HG03045 (cell line): ENCODE measurements around the gene GYPE.
A peak's percentile ranks its signal among the peaks of the same experiment; 100 is the strongest.
"Not testable (repeated sequence)": the region's sequence is repeated elsewhere in the genome, so short reads cannot be mapped to it uniquely, and the experiment has no call there.

Experiments used
- ATAC-seq: cut with Tn5 transposase; IDR thresholded peaks from one replicate; pipeline ENCODE4 v1.9.1; 2021; ENCODE audit warnings: mild to moderate bottlenecking, moderate library complexity; ENCODE audit not compliant: unreplicated experiment

Gene GYPE

DNA sequence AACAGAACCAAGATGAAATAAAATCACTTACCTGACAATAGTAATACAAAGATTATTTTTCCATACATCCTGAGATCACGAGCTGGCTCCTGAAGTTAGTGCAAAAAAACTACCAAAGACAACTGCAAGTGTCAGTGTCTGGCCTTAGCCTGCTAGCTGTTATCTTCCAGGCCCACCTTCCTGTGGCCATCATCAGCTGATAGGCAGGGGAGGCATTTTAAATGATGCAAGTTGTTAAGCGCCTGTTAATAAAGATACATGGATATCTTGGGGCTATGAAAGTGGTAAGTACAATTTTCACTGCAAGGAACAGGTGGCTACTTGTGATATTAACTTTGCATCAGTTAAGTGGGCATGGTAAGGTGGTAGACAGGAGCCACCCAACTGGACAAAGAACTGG is at the start of gene GYPE:
TSS of gene GYPE (minus strand) at position 120 of the 400 bp plus-strand sequence. CDS start at position 68, 52 bp downstream.
- not testable (repeated sequence) for ATAC-seq

- ATAC-seq: not testable (repeated sequence)
Measured at GRCh38 chr4:143951458-143951972, 46.2 kb upstream of the GYPE start.

- not testable (repeated sequence) for ATAC-seq
Measured at GRCh38 chr4:143950967-143951366, 45.6 kb upstream of the GYPE start.

DNA sequence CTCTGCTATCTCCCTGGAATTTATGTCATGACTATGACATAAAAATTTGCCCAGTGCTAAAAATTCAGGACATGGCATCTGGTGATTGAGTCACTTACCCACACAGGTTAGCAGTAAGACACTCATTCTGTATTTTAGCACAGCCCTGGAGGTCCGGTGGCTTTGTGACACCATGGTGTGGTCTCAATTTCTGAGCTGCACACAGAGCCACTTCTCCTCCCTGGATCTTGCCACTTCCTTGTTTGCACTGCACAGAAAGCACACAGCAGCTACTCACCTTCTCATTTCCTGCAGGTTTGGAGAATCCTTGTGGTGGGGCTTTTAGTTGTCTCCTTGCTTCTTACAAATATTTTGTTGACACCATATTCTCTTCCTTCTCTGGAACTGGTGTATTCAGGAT is 44.8 kb upstream of the GYPE start:
- not testable (repeated sequence) for ATAC-seq

- not testable (repeated sequence) for ATAC-seq
Measured at GRCh38 chr4:143947493-143947892, 42.1 kb upstream of the GYPE start.

DNA sequence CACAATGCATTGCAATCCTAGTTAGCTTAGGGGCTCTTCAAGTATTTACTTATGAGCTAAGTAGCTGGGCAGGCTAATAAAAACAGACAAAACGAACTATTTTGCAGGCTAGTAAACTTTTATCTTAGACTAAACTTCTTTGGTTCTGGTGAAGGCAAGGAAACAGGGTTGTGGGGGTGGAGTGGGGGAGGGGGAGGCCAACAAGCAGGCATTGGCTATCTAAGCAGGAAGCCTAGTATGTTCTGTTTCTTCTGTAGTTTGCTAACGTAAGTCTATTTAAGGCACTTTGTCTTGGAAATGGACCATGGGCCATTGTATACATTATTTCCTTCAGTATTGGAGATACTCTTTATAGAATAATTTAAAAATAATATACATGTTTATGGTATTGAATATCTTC is 35.3 kb upstream of the GYPE start:
- ATAC-seq: not testable (repeated sequence)

DNA sequence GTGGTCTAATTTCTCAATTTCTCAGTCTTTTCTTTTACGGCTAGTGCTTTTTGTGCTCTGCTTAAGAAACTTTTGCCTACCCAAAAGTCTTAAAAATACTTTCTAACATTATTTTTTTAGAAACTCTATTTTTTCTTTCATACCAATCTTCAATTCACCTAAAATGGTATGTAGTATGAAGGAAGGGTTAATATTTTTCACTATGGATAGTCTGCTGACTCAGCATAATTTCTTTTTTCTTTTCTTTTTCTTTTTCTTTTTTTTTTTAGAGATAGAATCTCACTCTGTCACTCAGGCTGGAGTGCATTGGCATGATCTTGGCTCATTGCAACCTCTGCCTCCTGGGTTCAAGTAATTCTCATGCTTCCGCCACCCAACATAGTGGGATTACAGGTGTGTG is 34.2 kb upstream of the GYPE start:
- ATAC-seq: no peak

DNA sequence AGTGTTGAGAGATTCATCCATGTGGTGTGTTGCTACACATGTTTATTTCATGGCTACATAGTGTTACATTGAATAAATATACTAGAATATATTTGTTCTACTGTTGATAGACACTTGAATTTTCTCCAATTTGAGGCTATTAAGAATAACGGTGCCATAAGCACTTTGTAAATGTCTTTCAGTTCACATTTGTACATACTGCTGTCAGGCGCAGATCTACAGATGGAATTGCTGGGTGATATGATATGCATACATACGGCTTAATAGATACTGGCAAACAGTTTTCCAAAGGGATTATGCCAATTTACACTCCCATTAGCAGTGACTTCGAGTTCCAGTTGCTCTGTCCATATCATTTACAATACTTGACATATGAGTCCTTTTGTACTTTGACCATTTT is 33.5 kb upstream of the GYPE start:
- not testable (repeated sequence) for ATAC-seq

DNA sequence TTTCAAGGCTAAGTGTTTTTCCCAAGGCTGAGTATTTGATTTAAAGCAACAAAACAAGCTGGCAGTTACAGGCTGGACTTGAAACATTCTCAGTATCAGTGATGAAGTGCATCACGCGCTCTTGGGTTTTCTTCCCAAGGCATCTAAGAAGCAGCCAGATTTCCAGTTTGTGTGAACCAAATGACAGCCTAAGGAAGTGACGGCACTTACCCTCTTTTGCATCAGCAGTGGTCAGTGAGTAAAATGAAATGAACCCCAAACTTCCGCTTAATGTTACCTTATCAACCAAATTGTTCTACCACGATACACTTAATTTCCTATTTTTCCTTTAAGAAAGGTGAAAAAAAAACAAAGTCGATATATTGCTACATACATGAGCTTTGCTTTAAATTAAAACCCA is 15.8 kb upstream of the GYPE start:
- no peak for ATAC-seq

GRCh38 chr4:143916485-143916884 is 11.1 kb upstream of the GYPE start:
- not testable (repeated sequence) for ATAC-seq

DNA sequence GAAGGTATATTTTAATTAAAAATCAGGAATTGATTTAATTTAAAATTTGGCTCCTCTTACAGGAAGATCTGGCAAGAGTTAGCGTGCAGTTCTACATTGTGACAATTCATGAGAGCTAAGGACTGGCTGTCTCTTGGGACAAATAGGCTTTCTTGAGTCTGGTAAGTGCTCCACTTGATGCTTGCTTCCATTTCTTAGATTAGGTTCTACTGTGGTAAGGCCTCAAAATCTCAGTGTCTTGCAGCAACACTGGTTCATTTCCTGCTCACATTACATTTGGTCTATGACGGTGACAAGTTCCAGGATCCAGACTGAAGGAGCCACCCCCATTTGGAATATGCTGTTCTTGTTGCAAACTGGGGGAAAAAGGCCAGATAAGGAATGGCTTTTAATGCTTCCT is 7.1 kb upstream of the GYPE start:
- ATAC-seq: not testable (repeated sequence)

DNA sequence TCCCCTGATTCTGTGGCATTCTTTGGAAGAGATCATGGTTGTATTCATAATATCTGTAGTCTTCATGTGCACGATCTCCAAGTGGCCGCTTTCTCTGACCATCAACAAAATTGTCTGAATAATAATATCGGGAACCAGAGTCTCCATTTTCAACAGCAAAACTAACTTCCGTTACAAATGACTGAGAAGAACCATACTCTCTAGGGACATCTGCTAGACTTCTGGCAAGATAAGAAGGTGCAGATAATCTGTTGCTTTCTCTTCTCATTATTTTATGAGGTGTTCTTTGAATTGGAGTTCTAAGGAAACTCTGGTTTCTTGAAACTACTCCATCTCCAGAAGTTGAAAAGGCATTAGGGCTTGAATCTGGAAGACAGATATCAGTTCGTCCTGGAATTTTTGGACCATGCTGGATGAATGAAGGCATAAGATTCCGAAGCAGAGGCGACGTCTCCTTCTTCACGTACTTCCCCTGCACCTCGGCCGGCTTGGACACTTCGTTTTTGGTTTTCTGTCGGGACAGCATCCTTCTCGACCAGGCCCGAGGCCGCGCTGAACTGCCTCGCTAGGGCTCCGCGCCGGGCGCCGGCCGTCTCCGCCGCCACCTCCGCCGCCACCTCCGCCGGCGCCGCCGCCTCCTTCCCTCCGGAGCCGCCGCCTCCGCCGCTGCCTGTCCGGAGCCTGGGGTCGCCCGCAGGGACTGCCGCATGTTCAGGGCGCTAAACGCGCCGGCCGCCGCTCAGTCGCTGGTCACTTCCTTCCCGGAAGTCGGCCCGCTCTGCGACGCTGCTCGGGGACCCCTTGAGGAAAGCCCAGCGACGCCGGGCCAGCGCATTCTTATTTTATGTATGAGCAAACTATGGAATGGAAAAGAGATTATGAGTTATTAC is 6.4 kb upstream of the GYPE start:
- ATAC-seq: peak; percentile 70

DNA sequence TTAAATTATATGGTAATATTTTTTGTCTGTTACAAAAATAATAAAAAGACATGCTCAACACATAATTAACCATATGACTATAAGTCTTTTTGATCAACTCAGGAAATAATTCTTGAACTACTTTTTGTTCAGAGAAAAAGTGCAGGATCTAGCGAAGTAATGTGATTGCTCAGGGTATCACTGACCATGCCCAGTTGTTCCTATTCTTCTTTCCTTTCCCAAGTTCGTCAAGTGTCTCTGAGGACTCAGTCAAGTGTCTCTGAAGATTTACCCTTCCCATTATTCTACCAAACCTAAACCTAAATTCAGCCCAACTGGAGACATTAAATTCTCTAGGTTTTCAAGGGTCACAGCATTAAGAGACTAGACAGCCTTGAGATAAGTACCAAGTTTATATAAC is 5.5 kb upstream of the GYPE start:
- not testable (repeated sequence) for ATAC-seq

- ATAC-seq: peak; percentile 44
Measured at GRCh38 chr4:143907811-143908210, 2.5 kb upstream of the GYPE start.

- not testable (repeated sequence) for ATAC-seq
Measured at GRCh38 chr4:143904431-143904830, 928 bp downstream of the GYPE start.

GRCh38 chr4:143890323-143890722 is 15.0 kb downstream of the GYPE start:
- not testable (repeated sequence) for ATAC-seq

DNA sequence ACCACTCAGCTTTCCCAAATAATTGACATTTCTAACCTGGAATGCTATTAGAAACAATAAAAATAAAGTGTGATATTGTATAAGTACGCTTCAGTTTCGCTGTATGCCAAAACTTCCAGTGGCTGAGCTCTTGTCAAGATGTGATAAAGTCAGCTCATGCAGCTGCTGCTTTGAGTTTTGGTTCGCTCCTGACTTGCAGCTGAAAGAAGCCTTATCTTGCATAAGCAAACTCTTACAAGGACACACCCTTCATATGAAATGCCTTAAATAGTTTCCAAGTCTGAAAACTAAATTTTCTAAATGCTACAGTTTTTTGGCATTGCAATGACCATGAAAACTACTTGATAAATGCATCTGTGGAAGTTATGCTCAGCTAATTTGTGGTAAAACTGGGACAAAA is 17.2 kb downstream of the GYPE start:
- ATAC-seq: not testable (repeated sequence)

DNA sequence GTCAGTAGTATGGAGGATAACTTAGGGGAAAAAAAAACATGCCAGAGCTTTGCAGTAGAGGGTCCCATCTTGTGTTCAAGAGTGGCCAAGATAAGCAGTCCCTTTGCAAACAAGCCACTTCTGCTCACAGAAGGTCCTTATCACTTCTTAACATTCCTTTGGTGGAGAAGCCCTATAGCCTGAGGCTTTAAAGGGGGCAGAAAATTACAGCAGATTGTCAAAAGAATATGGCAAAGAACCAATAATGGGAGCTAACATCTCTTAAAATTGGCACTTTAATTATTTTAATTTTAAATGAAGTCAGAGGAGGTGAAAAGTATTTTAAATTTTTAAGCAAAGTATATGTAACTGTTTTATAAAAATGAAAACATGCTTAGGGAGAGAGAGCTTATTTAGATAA is 20.4 kb downstream of the GYPE start:
- ATAC-seq: not testable (repeated sequence)

DNA sequence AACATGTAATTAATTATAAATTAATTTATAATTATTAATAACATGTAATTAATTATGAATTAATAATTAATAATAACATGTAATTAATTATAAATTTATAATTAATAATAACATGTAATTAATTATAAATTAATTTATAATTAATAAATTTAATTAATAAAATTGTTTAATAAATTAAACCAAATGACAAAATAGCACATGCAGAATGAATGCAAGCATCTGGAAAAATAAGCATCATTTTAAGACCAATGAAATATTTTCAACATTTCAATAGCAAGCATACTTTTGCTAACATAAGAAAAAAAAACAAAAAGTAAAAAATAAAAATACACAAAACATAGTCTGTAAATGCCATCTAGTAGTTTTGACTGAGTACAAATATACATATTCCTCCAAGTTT is 21.8 kb downstream of the GYPE start:
- ATAC-seq: no peak

DNA sequence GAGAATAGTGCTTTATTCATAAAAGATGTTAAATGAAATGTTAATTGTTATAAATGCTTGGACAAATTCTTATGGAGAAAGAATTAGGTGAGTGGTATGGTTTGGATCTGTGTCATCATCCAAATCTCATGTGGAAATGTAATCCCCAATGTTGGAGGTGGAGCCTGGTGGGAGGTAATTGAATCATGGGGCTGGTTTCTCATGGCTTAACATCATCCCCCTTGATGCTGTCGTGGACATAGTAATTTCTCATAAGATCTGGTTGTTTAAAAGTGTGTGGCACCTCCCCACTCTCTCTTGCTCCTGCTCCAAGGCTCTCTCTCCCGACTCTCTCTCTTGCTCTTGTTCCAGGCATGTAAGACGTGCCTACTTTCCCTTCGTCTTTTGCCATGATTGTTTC is 22.5 kb downstream of the GYPE start:
- ATAC-seq: no peak

GRCh38 chr4:143879561-143879960 is 25.8 kb downstream of the GYPE start:
- not testable (repeated sequence) for ATAC-seq

DNA sequence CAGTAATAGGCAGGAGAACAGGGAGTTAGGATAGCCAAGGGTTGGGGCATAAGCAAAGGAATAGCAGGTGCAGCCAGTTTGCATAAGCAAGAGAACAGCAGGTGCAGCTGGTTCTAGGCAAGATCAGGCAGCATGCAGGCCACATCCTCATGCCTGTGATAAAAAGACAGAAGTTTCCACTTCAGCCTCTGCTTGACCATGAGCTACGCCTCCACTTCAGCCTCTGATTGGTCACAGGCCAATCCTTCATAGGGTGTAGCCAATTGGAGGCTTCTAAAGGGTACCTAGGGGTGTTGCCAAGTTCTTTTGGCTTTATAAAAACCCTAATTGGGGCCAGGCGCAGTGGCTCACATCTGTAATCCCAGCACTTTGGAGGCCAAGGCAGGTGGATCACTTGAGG is 30.0 kb downstream of the GYPE start:
- peak; percentile 55 for ATAC-seq
